Keratinocyte (primary cell): ENCODE results near the gene VIPR2.

Source experiments
- CTCF ChIP-seq, 3 experiments: IDR thresholded peaks in 1 of 3; conservative IDR thresholded peaks in 1 of 3; optimal IDR thresholded peaks in 1 of 3; 2 replicates in 2 of 3; 3 replicates in 1 of 3; pipeline versions ENCODE3 to v1.5.1; 2011; ENCODE audit warnings: low read length in 3 of 3, mild to moderate bottlenecking in 3 of 3, moderate library complexity in 2 of 3, control low read depth in 1 of 3, inconsistent platforms in 1 of 3; ENCODE audit not compliant: insufficient read depth in 2 of 3; ENCODE audit errors: extremely low read depth in 1 of 3
- EZH2 ChIP-seq: IDR thresholded peaks from one replicate; pipeline ENCODE4 v1.6.1; 2012; ENCODE audit warnings: inconsistent platforms, mild to moderate bottlenecking, low read length, moderate library complexity

GRCh38 chr7:159034394-159034793 is 110.3 kb downstream of the VIPR2 start:
- TF ChIP-seq CTCF (optimal IDR thresholded peaks at IDR 0.05 in 1 of 3, IDR thresholded peaks at IDR 0.05 in 1 of 3, conservative IDR thresholded peaks at IDR 0.05 in 1 of 3; ENCODE audit: extremely low read depth in 1 of 3, insufficient read depth in 2 of 3, low read length in 3 of 3), result no peak
- TF ChIP-seq EZH2, result no peak
